CD14-positive monocyte (primary cell): ENCODE measurements around the gene ZNF2. TPM values are rescaled to one million over a fixed set of nuclear protein-coding genes. Genes with fewer than 3 reads are reported as not detected.
"Not testable (repeated sequence)": the region's sequence is repeated elsewhere in the genome, so short reads cannot be mapped to it uniquely, and the experiment has no call there.

ENCODE experiments used
- DNase-seq, 3 donors: peaks; one replicate each; pipeline ENCODE4 v3.0.0-alpha.2; 2011 to 2022
- H2AFZ ChIP-seq: 2 replicates; pipeline ENCODE4 v1.6.0; 2012; ENCODE audit warnings: mild to moderate bottlenecking, low read depth, low read length, inconsistent platforms; ENCODE audit not compliant: insufficient read depth, poor library complexity, severe bottlenecking
- H3K27ac ChIP-seq, 2 donors: 1 replicate in 1 of 2; 2 replicates in 1 of 2; pipeline ENCODE4 v1.5.1; 2012 to 2013; ENCODE audit warnings: low read length in 2 of 2, control low read depth in 1 of 2, inconsistent platforms in 1 of 2, low read depth in 1 of 2, mild to moderate bottlenecking in 1 of 2
- H3K27me3 ChIP-seq, 2 donors: one replicate each; pipeline versions ENCODE4 v1.6.0 to v1.6.1; 2011 to 2013; ENCODE audit warnings: low read length in 2 of 2; ENCODE audit not compliant: control insufficient read depth in 2 of 2, insufficient read depth in 2 of 2
- H3K36me3 ChIP-seq, 2 donors: replicated peaks in 1 of 2; 1 replicate in 1 of 2; 2 replicates in 1 of 2; pipeline versions ENCODE4 v1.5.1 to v1.6.1; 2012 to 2013; ENCODE audit warnings: low read length in 2 of 2, control low read depth in 1 of 2, inconsistent platforms in 1 of 2, mild to moderate bottlenecking in 1 of 2; ENCODE audit not compliant: insufficient read depth in 2 of 2, control insufficient read depth in 1 of 2
- H3K4me1 ChIP-seq, 2 donors: 1 replicate in 1 of 2; 2 replicates in 1 of 2; pipeline versions ENCODE4 v1.5.1 to v1.6.1; 2012 to 2013; ENCODE audit warnings: low read length in 2 of 2, control low read depth in 1 of 2, inconsistent platforms in 1 of 2, mild to moderate bottlenecking in 1 of 2, moderate library complexity in 1 of 2; ENCODE audit not compliant: insufficient read depth in 2 of 2, control insufficient read depth in 1 of 2
- H3K4me2 ChIP-seq: replicated peaks from 2 replicates; pipeline ENCODE3; 2012; ENCODE audit warnings: low read length, moderate library complexity, mild to moderate bottlenecking; ENCODE audit not compliant: poor library complexity, severe bottlenecking; ENCODE audit errors: extremely low read depth
- H3K4me3 ChIP-seq, 3 experiments: fragments of 200-600 bp in 1 of 3; sonication (generic) in 1 of 3; replicated peaks in 1 of 3; 1 replicate in 2 of 3; 2 replicates in 1 of 3; pipeline ENCODE4 v1.5.1; 2011 to 2013; ENCODE audit warnings: low read length in 3 of 3, mild to moderate bottlenecking in 3 of 3, control low read depth in 2 of 3, low read depth in 2 of 3, inconsistent platforms in 1 of 3, moderate library complexity in 1 of 3
- H3K79me2 ChIP-seq: 2 replicates; pipeline ENCODE4 v1.6.0; 2012; ENCODE audit warnings: mild to moderate bottlenecking, control low read depth, inconsistent platforms, low read length, moderate library complexity; ENCODE audit not compliant: insufficient read depth
- H3K9ac ChIP-seq: 2 replicates; pipeline ENCODE4 v1.6.0; 2017; ENCODE audit warnings: low read length, mild to moderate bottlenecking; ENCODE audit not compliant: insufficient read depth, poor library complexity, severe bottlenecking
- H3K9me3 ChIP-seq, 2 donors: replicated peaks in 1 of 2; 1 replicate in 1 of 2; 2 replicates in 1 of 2; pipeline versions ENCODE4 v1.5.1 to v1.6.1; 2012 to 2013; ENCODE audit warnings: low read length in 2 of 2, control low read depth in 1 of 2; ENCODE audit not compliant: control insufficient read depth in 1 of 2, insufficient read depth in 1 of 2
- H4K20me1 ChIP-seq: 2 replicates; pipeline ENCODE4 v1.6.0; 2012; ENCODE audit warnings: mild to moderate bottlenecking, low read length, control low read depth, moderate library complexity; ENCODE audit not compliant: insufficient read depth
- H3K27ac Mint-ChIP-seq, 7 donors: one replicate each; pipeline ENCODE4 v1.8.0; 2020; ENCODE audit warnings: mild to moderate bottlenecking in 7 of 7, mixed read lengths in 7 of 7, moderate library complexity in 6 of 7, inconsistent platforms in 2 of 7
- H3K27me3 Mint-ChIP-seq, 3 donors: one replicate each; pipeline ENCODE4 v1.8.0; 2021 to 2022; ENCODE audit warnings: low read depth in 3 of 3, mild to moderate bottlenecking in 3 of 3, mixed read lengths in 3 of 3, moderate library complexity in 3 of 3, inconsistent platforms in 1 of 3
- H3K36me3 Mint-ChIP-seq, 2 donors: one replicate each; pipeline ENCODE4 v1.8.0; 2020; ENCODE audit warnings: mixed read lengths in 2 of 2, inconsistent platforms in 1 of 2, mild to moderate bottlenecking in 1 of 2
- H3K4me1 Mint-ChIP-seq: one replicate; pipeline ENCODE4 v1.8.0; 2020; ENCODE audit warnings: mild to moderate bottlenecking, mixed read lengths
- H3K4me3 Mint-ChIP-seq, 2 donors: one replicate each; pipeline ENCODE4 v1.8.0; 2020; ENCODE audit warnings: mild to moderate bottlenecking in 2 of 2, mixed read lengths in 2 of 2, moderate library complexity in 1 of 2
- H3K9me3 Mint-ChIP-seq, 7 donors: one replicate each; pipeline ENCODE4 v1.8.0; 2020 to 2022; ENCODE audit warnings: mixed read lengths in 7 of 7, mild to moderate bottlenecking in 6 of 7, moderate library complexity in 6 of 7, inconsistent platforms in 2 of 7
- WGBS: methylation state at CpG from one replicate; pipeline ENCODE4 v1.1.5; 2013; ENCODE audit warnings: missing lambda C conversion rate; ENCODE audit not compliant: insufficient coverage; 5-methylcytosine and 5-hydroxymethylcytosine counted together
- intact Hi-C, 2 donors: fragments of 100-400 bp; cut with micrococcal nuclease; formaldehyde crosslinking; loops; one replicate each; pipeline versions ENCODE4 v1.15.0 to v1.15.1; 2023
- polyA plus RNA-seq, 3 donors: library from polyadenylated mRNA; depleted of rRNA in 1 of 3; unstranded in 2 of 3; stranded (reverse) in 1 of 3; fragments of 300-500 nt in 2 of 3; fragments of >200 nt in 1 of 3; fragmentation: Illumina TruSeq in 2 of 3; gene quantifications; 1 replicate in 2 of 3; 2 replicates in 1 of 3; pipeline ENCODE4 v1.2.3, GENCODE V29; 2012 to 2021
- TF ChIP-seq, protein P1 (sequence below): fragments of 200-600 bp; IDR thresholded peaks from one replicate; pipeline ENCODE4 v1.8.0; 2022; ENCODE audit warnings: antibody characterized with exemption, mild to moderate bottlenecking

ZNF2 gene
- polyA plus RNA-seq, 3 donors = 0.59 to 1.5 (median 0.89) TPM

- 0% methylated on average over 2 of the region's 15 CpGs for WGBS
- H3K4me1 Mint-ChIP-seq = not testable (repeated sequence)
- peaks cover 0 to 10% (median 4%) of the 10 kb centered on the region in 7 donors for H3K9me3 Mint-ChIP-seq
Observed at GRCh38 chr2:95192956-95193355, 27.3 kb downstream of the ZNF2 start.

GRCh38 chr2:95203911-95204310, 38.3 kb downstream of the ZNF2 start:
- Mint-ChIP-seq H3K4me1 (peaks cover 15% of the 10 kb centered on the region), H3K9me3 (peaks cover 10 to 45% (median 17%) of the 10 kb centered on the region in 7 donors), H3K27ac (no peak overlapping the region), H3K27me3 (peaks cover 3 to 5% (median 4%) of the 10 kb centered on the region in 3 donors), H3K36me3 (peaks cover under 1% of the 10 kb centered on the region in 2 donors), H3K4me3 (no peak overlapping the region)
- Histone ChIP-seq H3K9ac (no peak overlapping the region), H3K4me3 (no peak overlapping the region), H3K27ac (no peak overlapping the region), H3K27me3 (no peaks in the 10 kb centered on the region), H3K79me2 (no peaks in the 10 kb centered on the region), H2AFZ (no peak overlapping the region), H4K20me1 (no peaks in the 10 kb centered on the region), H3K9me3 (peaks cover 0 to 7% of the 10 kb centered on the region in 2 donors), H3K4me2 (no peak overlapping the region), H3K4me1 (peaks cover 12 to 18% of the 10 kb centered on the region in 2 donors), H3K36me3 (peaks cover 0 to 2% of the 10 kb centered on the region in 2 donors)
- intact Hi-C loops = no loop called here
- WGBS = no CpG with 5 or more reads among the region's 4 CpGs
- TF ChIP-seq, protein P1, sequence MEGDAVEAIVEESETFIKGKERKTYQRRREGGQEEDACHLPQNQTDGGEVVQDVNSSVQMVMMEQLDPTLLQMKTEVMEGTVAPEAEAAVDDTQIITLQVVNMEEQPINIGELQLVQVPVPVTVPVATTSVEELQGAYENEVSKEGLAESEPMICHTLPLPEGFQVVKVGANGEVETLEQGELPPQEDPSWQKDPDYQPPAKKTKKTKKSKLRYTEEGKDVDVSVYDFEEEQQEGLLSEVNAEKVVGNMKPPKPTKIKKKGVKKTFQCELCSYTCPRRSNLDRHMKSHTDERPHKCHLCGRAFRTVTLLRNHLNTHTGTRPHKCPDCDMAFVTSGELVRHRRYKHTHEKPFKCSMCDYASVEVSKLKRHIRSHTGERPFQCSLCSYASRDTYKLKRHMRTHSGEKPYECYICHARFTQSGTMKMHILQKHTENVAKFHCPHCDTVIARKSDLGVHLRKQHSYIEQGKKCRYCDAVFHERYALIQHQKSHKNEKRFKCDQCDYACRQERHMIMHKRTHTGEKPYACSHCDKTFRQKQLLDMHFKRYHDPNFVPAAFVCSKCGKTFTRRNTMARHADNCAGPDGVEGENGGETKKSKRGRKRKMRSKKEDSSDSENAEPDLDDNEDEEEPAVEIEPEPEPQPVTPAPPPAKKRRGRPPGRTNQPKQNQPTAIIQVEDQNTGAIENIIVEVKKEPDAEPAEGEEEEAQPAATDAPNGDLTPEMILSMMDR = no peak
- DNase-seq = no peak

More at GRCh38 chr2:95192956-95193355, 27.3 kb downstream of the ZNF2 start:
- H3K79me2 ChIP-seq, H3K4me2 ChIP-seq, H3K36me3 Mint-ChIP-seq, H2AFZ ChIP-seq, H3K27ac ChIP-seq, H3K27me3 ChIP-seq, H3K4me1 ChIP-seq, H3K27ac Mint-ChIP-seq, H3K9me3 ChIP-seq, H4K20me1 ChIP-seq, H3K4me3 ChIP-seq, H3K4me3 Mint-ChIP-seq, H3K9ac ChIP-seq, H3K36me3 ChIP-seq, intact Hi-C loops, H3K27me3 Mint-ChIP-seq: not testable (repeated sequence)
- TF ChIP-seq, protein P1 = peak; percentile 69
- peak in 2 of 3 donors; percentile 21 to 28 for DNase-seq
